Hepatocyte (in vitro differentiated cells): ENCODE measurements around the gene MAGI2.
"Not testable (repeated sequence)": the region's sequence is repeated elsewhere in the genome, so short reads cannot be mapped to it uniquely, and the experiment has no call there.

Experiments
- CTCF ChIP-seq: fragments of 200-600 bp; sonication (generic); IDR thresholded peaks from 2 replicates; pipeline ENCODE4 v1.5.1; 2016; ENCODE audit warnings: antibody characterized with exemption, mild to moderate bottlenecking; ENCODE audit not compliant: poor library complexity
- EZH2phosphoT487 ChIP-seq: fragments of 200-600 bp; sonication (generic); IDR thresholded peaks from one replicate; pipeline ENCODE4 v1.6.1; 2018; ENCODE audit warnings: antibody characterized with exemption, mild to moderate bottlenecking, low read depth, moderate library complexity; ENCODE audit not compliant: unreplicated experiment, severe bottlenecking

- not testable (repeated sequence) for TF ChIP-seq CTCF, EZH2phosphoT487
Observed at GRCh38 chr7:78967561-78967960, 485.9 kb downstream of the MAGI2 start.
